IPS-18c (cell line): Measurements from ENCODE around the gene CHD8.
"Not testable (repeated sequence)": the region's sequence is repeated elsewhere in the genome, so short reads cannot be mapped to it uniquely, and the experiment has no call there.

ENCODE experiments used
- H3K4me3 ChIP-seq: 2 replicates; pipeline ENCODE4 v1.7.0; 2013; ENCODE audit warnings: low read depth, mild to moderate bottlenecking, low read length, moderate library complexity; ENCODE audit not compliant: insufficient read depth
- H3K9me3 ChIP-seq: one replicate; pipeline ENCODE4 v1.6.1; 2013; ENCODE audit warnings: mild to moderate bottlenecking, low read length, moderate library complexity; ENCODE audit not compliant: control insufficient read depth, insufficient read depth

The CHD8 gene

DNA sequence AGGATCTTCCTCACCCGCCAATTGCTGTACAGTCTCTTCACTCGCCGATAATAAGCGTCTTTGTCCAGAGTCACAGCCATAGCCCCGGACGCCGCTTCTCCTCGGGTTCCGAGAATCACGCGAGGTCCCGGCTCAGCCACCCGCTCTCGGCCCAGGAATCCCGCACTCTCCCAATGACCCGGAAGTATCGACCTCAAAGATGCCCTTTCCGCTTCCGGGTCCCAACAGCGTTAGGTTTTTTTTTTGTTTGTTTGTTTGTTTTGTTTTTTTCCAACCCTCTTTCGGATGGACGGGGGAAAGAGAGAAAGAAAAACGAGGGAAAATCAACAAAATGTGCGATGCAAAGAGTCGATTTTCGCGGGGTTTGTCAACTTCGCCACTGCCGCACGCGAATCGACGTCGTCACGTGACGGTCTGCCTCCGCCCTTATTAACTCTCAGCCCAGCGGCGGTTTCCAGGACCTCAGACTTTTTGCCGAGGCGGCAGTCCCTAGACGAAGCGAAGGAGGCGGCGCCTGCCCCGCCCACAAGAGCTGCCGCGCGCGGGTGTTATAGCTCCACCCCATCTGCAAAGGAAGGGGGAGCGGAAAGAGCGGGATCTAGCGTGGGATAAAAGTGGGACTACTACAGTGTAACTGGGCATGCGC, 72.0 kb downstream of the CHD8 start, which contains the start of gene SUPT16H:
SUPT16H (minus strand) TSS at position 172 of the 646 bp plus-strand sequence; CDS start at position 80, 92 bp downstream.
- peak within 1 kb of the TSS; percentile 90 for H3K4me3 ChIP-seq
- no peaks in the 10 kb centered on the region for H3K9me3 ChIP-seq

DNA sequence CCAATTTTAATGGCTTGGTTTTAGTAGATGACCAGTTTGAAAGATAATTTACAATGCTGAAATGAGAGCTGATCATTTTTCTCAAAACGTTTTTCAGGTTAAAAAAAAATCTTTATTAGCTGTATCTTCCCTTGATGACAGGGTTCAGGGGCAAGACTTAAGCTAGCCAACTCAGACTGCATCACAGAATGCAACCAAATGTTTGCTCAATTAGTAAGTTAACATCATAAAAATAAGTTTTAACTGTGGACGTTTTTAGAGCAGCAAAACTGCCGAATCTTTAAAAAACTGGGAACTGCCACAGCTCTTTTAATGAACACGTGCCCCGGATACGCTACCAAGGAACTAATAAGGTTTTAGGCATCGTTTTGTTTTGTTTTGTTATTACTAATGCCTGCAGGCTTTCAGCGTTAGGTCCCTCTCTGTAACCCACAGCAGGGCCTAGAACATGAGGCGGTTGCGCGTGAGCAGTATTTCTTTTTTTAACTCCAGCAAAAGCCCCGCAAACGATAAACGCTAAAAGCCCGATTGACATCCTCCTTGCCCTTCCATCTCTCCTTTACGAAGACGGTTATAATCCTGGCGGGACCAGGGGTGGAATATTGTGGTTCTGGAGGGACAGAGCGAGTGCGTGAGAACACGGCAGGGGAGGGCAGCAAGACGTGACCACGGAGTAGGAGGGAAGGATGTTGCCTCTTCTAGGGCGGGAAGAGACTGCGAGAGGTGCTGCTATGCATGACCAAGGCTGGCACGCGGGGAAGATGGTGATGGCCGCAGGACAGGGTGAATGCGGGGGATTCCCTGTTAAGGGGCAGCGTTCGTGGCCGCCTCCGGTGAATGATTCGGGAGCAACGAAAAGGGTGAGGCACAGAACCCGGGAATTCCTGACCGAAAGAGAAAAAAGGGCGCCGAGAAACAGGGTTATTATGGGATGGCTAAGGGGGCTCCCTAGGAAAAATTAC, 72.8 kb downstream of the CHD8 start:
- Histone ChIP-seq H3K9me3 (no peaks in the 10 kb centered on the region), H3K4me3 (peak overlapping the region; percentile 90)

DNA sequence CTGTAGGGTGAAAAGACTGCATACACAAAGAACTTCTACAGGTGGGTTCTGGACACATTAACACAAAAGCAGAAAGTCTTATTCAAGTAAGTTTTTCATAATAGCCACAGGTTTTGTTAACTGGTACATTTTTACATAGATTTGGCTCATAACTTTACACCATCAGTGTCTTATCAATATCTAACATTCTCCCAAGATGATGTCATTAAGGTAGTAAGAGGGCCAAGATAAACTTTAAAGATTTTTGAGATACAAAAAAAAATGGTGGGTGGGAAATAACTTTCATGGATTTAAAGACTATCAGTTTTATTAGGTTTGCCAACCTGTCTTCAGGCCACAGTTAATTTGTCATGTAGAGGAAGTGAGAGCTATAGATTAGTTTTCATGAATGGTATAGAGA, 73.8 kb downstream of the CHD8 start:
- H3K9me3 ChIP-seq, result no peaks in the 10 kb centered on the region
- H3K4me3 ChIP-seq, result no peak overlapping the region

- Histone ChIP-seq H3K4me3 (no peak overlapping the region), H3K9me3 (no peaks in the 10 kb centered on the region)
These were observed 76.6 kb downstream of the CHD8 start for GRCh38 chr14:21379338-21379737.

DNA sequence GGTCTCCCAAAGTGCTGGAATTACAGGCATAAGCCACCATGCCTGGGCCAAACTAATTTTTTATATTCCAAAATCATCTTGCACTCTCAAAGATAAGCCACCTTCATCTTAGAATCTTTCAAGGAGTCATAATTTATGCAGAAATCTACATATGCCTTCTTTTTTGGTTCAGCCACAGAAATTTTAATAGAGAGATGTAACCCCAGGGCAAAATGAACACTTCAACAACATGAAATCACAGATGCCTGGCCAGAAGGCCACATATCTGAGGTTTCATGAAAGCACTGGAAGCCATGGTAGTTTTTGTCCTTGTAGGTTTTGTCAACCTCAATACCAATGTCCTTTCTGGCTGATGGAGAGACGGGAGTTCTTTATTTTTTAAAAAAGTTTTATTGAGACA, 81.9 kb downstream of the CHD8 start:
- Histone ChIP-seq H3K4me3 (no peak overlapping the region), H3K9me3 (no peaks in the 10 kb centered on the region)

DNA sequence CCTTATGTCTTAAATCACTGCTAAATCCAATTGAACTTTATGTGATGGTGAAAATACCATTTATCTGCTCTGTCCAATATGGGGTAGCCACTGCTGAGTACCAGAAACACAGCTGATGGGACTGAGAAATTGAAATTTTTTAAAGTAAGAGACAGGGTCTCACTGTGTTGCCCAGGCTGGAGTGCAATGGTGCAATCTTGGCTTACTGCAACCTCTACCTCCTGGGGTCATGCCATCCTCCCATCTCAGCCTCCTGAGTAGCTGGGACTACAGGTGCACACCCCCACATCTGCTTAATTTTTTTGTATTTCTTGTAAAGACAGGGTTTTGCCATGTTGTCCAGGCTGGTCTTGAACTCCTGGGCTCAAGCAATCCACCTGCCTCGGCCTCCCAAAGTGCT, 83.1 kb downstream of the CHD8 start:
- H3K9me3 ChIP-seq, result not testable (repeated sequence)

GRCh38 chr14:21369949-21370679, 85.8 kb downstream of the CHD8 start:
- no peaks in the 10 kb centered on the region for H3K9me3 ChIP-seq
- no peak overlapping the region for H3K4me3 ChIP-seq

More for the DNA sequence above, 83.1 kb downstream of the CHD8 start:
- not testable (repeated sequence) for H3K4me3 ChIP-seq

GRCh38 chr14:21367582-21368144, 88.3 kb downstream of the CHD8 start:
- Histone ChIP-seq H3K9me3 (no peaks in the 10 kb centered on the region), H3K4me3 (no peak overlapping the region)

GRCh38 chr14:21356511-21356910, 99.4 kb downstream of the CHD8 start:
- H3K4me3 ChIP-seq, result no peak overlapping the region

DNA sequence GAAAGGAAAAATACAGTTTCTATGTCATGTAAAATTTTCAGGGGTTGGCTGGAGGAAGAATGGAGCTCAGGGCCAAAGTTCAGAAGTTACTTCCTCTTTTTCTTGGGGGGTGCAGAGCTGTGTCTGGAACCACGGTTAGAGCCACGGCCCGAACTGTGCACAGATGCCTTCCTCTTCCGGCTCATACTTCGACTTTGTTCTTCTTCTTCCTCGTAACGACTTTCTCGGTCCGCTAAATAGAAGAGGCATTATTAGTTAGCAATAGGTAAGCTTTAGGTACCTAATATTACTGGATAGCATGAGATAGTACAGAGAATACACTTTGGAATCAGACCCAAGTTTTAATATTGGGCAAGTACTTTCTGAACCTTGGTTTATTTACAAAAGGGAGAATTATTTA, 103.3 kb downstream of the CHD8 start:
- peaks cover 2% of the 10 kb centered on the region for H3K9me3 ChIP-seq
- H3K4me3 ChIP-seq, result no peak overlapping the region

More at GRCh38 chr14:21356511-21356910, 99.4 kb downstream of the CHD8 start:
- H3K9me3 ChIP-seq, result peaks cover 2% of the 10 kb centered on the region

DNA sequence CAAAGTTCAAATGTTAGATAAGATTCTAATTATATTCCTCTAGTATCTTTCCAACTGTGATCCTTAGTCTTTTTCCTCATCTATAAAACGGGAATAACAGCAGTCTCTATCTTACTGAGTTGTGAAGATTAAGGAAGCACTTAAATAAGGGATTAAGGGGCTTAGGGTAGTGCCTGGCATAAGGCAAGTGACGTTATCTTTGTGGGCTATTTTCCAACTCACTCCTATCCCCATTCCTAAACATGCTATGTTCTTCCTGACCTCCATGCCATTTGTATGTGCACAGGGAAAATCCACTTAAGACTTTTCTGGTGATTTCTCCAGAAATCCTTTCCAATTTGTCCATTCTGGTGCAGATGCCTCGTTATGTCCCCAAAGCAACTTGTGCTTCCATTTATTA, 105.4 kb downstream of the CHD8 start:
- no peaks in the 10 kb centered on the region for H3K9me3 ChIP-seq
- H3K4me3 ChIP-seq, result no peak overlapping the region

- Histone ChIP-seq H3K9me3 (no peaks in the 10 kb centered on the region), H3K4me3 (no peak overlapping the region)
These were observed 108.7 kb downstream of the CHD8 start for GRCh38 chr14:21347201-21347600.

DNA sequence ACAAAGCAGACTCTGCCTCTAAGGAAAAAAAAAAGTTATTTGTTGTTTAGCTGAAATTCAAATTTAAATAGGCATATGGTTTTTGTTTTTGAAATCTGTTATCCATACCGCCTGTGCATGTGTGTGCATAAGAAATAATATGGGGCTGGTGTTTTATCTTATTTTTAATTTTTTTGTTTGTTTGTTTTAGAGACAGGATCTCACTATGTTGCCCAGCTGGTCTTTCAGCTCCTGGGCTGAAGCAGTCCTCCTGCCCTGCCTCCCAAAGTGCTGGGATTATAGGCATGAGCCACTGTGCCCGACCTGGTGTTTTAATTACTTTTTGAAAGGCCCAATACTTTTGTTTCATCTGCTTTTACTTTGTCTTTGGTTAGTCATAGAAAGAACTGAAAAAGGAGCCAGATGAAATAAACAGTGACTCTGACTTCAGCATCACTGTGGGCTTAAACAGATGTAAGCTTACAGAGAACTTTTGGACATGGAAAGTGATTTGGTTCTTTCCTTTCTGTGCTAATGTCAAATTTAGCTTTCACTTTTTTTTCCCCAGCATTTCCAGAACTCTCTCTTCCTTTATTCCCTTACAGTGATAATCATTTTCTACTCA, 109.3 kb downstream of the CHD8 start:
- Histone ChIP-seq H3K9me3 (no peaks in the 10 kb centered on the region), H3K4me3 (no peak overlapping the region)

GRCh38 chr14:21343035-21343794, 112.7 kb downstream of the CHD8 start:
- Histone ChIP-seq H3K4me3 (no peak overlapping the region), H3K9me3 (no peaks in the 10 kb centered on the region)
